K562 (cell line): ENCODE measurements around the gene CTDSP1. TPM values are rescaled to one million over a fixed set of nuclear protein-coding genes. Genes with fewer than 3 reads are reported as not detected.

Experiments used
- ARHGAP35 ChIP-seq: fragments of 450-650 bp; IDR thresholded peaks from 2 replicates; pipeline ENCODE4 v1.6.1; 2018; ENCODE audit not compliant: partially characterized antibody
- ARID3A ChIP-seq: IDR thresholded peaks from 2 replicates; pipeline ENCODE4 v1.6.1; 2012; ENCODE audit warnings: low read depth, low read length, improper control_type of control experiment, borderline replicate concordance
- CEBPG ChIP-seq, 3 experiments: fragments of 200-800 bp in 1 of 3; sonication (Bioruptor generic) in 1 of 3; sonication (generic) in 1 of 3; formaldehyde crosslinking in 1 of 3; IDR thresholded peaks in 2 of 3; conservative IDR thresholded peaks in 1 of 3; 2 replicates each; pipeline versions ENCODE4 v1.6.1 to v1.8.0; 2016 to 2022; ENCODE audit warnings: missing compliant biosample characterization in 2 of 3, missing genetic modification characterization in 2 of 3, mild to moderate bottlenecking in 1 of 3, missing genetic modification reagents in 1 of 3
- CREM ChIP-seq: IDR thresholded peaks from 2 replicates; pipeline ENCODE4 v1.6.1; 2014; ENCODE audit warnings: antibody characterized with exemption, low read depth
- E2F1 ChIP-seq: sonication (generic); formaldehyde crosslinking; IDR thresholded peaks from 2 replicates; pipeline ENCODE4 v1.8.1; 2023; ENCODE audit warnings: mild to moderate bottlenecking, missing genetic modification reagents, moderate library complexity
- KDM1A ChIP-seq, 2 experiments: fragments of 450-650 bp; IDR thresholded peaks; 2 replicates each; pipeline ENCODE4 v1.6.1; 2016; ENCODE audit warnings: mild to moderate bottlenecking in 2 of 2
- MTA1 ChIP-seq: fragments of 450-650 bp; IDR thresholded peaks from 2 replicates; pipeline ENCODE4 v1.6.1; 2017; ENCODE audit warnings: borderline replicate concordance
- MTA2 ChIP-seq: fragments of 450-650 bp; IDR thresholded peaks from 2 replicates; pipeline ENCODE4 v1.6.1; 2016; ENCODE audit warnings: low read depth
- MYNN ChIP-seq, 2 experiments: sonication (generic); formaldehyde crosslinking in 1 of 2; IDR thresholded peaks; 2 replicates each; pipeline versions ENCODE4 v1.5.0 to v1.6.1; 2016 to 2020; ENCODE audit warnings: antibody characterized with exemption in 1 of 2, missing genetic modification reagents in 1 of 2
- POLR2G ChIP-seq: fragments of 200-400 bp; formaldehyde crosslinking; IDR thresholded peaks from 2 replicates; pipeline ENCODE4 v1.6.1; 2017; ENCODE audit warnings: low read depth, mild to moderate bottlenecking, antibody characterized with exemption, low read length, moderate library complexity
- RERE ChIP-seq: sonication (generic); formaldehyde crosslinking; IDR thresholded peaks from 2 replicates; pipeline ENCODE4 v1.8.0; 2023; ENCODE audit warnings: missing genetic modification reagents, mild to moderate bottlenecking, borderline replicate concordance
- SIN3A ChIP-seq, 2 experiments: fragments of 150-350 bp in 1 of 2; IDR thresholded peaks; 2 replicates each; pipeline ENCODE4 v1.6.1; 2011 to 2016; ENCODE audit warnings: borderline replicate concordance in 2 of 2, low read depth in 2 of 2, low read length in 2 of 2, mild to moderate bottlenecking in 2 of 2, moderate library complexity in 2 of 2; ENCODE audit not compliant: control insufficient read depth in 1 of 2
- STAG1 ChIP-seq: sonication (generic); formaldehyde crosslinking; IDR thresholded peaks from 2 replicates; pipeline ENCODE4 v1.5.0; 2020; ENCODE audit warnings: missing genetic modification reagents, borderline replicate concordance
- TSC22D4 ChIP-seq: fragments of 450-650 bp; IDR thresholded peaks from 2 replicates; pipeline ENCODE4 v1.6.1; 2016; ENCODE audit warnings: missing genetic modification characterization, missing biosample characterization, control low read depth
- ZNF277 ChIP-seq: fragments of 250-450 bp; sonication (Bioruptor Pico); IDR thresholded peaks from 2 replicates; pipeline ENCODE4 v1.8.0; 2022; ENCODE audit warnings: inconsistent platforms, mild to moderate bottlenecking, moderate library complexity, borderline replicate concordance
- ZNF445 ChIP-seq: fragments of 250-450 bp; sonication (Bioruptor Pico); IDR thresholded peaks from 2 replicates; pipeline ENCODE4 v1.4.0; 2020; ENCODE audit warnings: low read depth, mild to moderate bottlenecking, moderate library complexity
- polyA plus RNA-seq, 8 experiments: library from polyadenylated mRNA; depleted of rRNA in 4 of 8; stranded (reverse) in 5 of 8; unstranded in 3 of 8; fragments of >200 nt; fragmentation: Nextera tagmentation in 2 of 8; fragmentation: Illumina TruSeq in 1 of 8; extraction: Ambion mirVana in 2 of 8; extraction: Trizol in 1 of 8; gene quantifications; 2 replicates each; pipeline versions ENCODE4 v1.2.1 to v1.2.3, GENCODE V29; 2011 to 2014; ENCODE audit warnings: inconsistent platforms in 1 of 8, missing spikeins in 1 of 8
- total RNA-seq, 7 experiments: library from RNA; depleted of rRNA in 6 of 7; stranded (reverse); fragments of >200 nt in 6 of 7; fragmentation: Illumina TruSeq in 2 of 7; extraction: Trizol in 2 of 7; gene quantifications; 2 replicates each; pipeline versions ENCODE4 v1.2.1 to v1.2.3, GENCODE V29; 2011 to 2021; ENCODE audit warnings: low replicate concordance in 1 of 7

The CTDSP1 gene
- total and polyA plus RNA-seq, 9 of the 15 experiments (the other 6 are each of a cell fraction or from before 2014, with no cell fraction given) = 2.4 to 74.8 (median 45.8) TPM

GRCh38 chr2:218405746-218406208 lies 6.1 kb downstream of the CTDSP1 start (continued):
- no peak for TF ChIP-seq RERE (CRISPR knock-in tag)
- no peak for TF ChIP-seq ARHGAP35
- TF ChIP-seq SIN3A (IDR thresholded peaks at IDR 0.05; ENCODE audit: borderline replicate concordance in 2 of 2, control insufficient read depth in 1 of 2, low read depth in 2 of 2, low read length in 2 of 2) = no peak
- no peak for TF ChIP-seq ZNF445 (CRISPR knock-in tag)
- TF ChIP-seq MTA2 = no peak
- no peak for TF ChIP-seq E2F1 (CRISPR knock-in tag)
- TF ChIP-seq CEBPG (CRISPR knock-in tag; IDR thresholded peaks at IDR 0.05) = no peak
- TF ChIP-seq CEBPG (tag; conservative IDR thresholded peaks at IDR 0.05 in 1 of 2, IDR thresholded peaks at IDR 0.05 in 1 of 2) = no peak
- no peak for TF ChIP-seq TSC22D4 (tag)
- peak; percentile 5; the same call in 1 of the 2 replicates for TF ChIP-seq CREM
- no peak for TF ChIP-seq MTA1
- TF ChIP-seq ZNF277 = no peak
- no peak for TF ChIP-seq KDM1A (IDR thresholded peaks at IDR 0.05)
- peak; percentile 34; the same call in 1 of the 2 replicates for TF ChIP-seq MYNN (IDR thresholded peaks at IDR 0.05)
- no peak for TF ChIP-seq MYNN (CRISPR knock-in tag; IDR thresholded peaks at IDR 0.05)
- no peak for TF ChIP-seq STAG1 (CRISPR knock-in tag)
- peak; percentile 12; the same call in 1 of the 2 replicates for TF ChIP-seq POLR2G
- no peak for TF ChIP-seq ARID3A
